OCI-LY1 (cell line): Measurements from ENCODE around the gene VMP1.
"Not testable (repeated sequence)": the region's sequence is repeated elsewhere in the genome, so short reads cannot be mapped to it uniquely, and the experiment has no call there.

ENCODE experiments used
- H2AFZ ChIP-seq: fragments of 200-600 bp; sonication (generic), shearing (Covaris generic); 2 replicates; pipeline ENCODE4 v1.6.0; 2014; ENCODE audit warnings: antibody characterized with exemption, mild to moderate bottlenecking, low read length
- H3F3A ChIP-seq: fragments of 200-600 bp; sonication (generic), shearing (Covaris generic); 2 replicates; pipeline ENCODE4 v1.6.0; 2014; ENCODE audit warnings: mild to moderate bottlenecking, antibody characterized with exemption, low read length, moderate library complexity; ENCODE audit not compliant: insufficient read depth
- H3K27ac ChIP-seq: fragments of 200-600 bp; sonication (generic); 2 replicates; pipeline ENCODE4 v1.5.1; 2014; ENCODE audit warnings: low read length, mixed run types, mild to moderate bottlenecking, low read depth; ENCODE audit not compliant: poor library complexity, severe bottlenecking
- H3K27me3 ChIP-seq: fragments of 200-600 bp; sonication (generic); 2 replicates; pipeline ENCODE4 v1.6.0; 2014; ENCODE audit warnings: antibody characterized with exemption, mild to moderate bottlenecking, low read length, moderate library complexity; ENCODE audit not compliant: insufficient read depth
- H3K36me3 ChIP-seq: fragments of 200-600 bp; sonication (generic); 2 replicates; pipeline ENCODE4 v1.6.1; 2014; ENCODE audit warnings: mild to moderate bottlenecking, antibody characterized with exemption, low read length, moderate library complexity, mixed read lengths; ENCODE audit not compliant: insufficient read depth
- H3K4me1 ChIP-seq: fragments of 200-600 bp; sonication (generic); 2 replicates; pipeline ENCODE4 v1.5.1; 2014; ENCODE audit warnings: mild to moderate bottlenecking, low read length, moderate library complexity; ENCODE audit not compliant: insufficient read depth, severe bottlenecking
- H3K4me2 ChIP-seq: fragments of 200-600 bp; sonication (generic), shearing (Covaris generic); 2 replicates; pipeline ENCODE4 v1.6.1; 2014; ENCODE audit warnings: low read length
- H3K4me3 ChIP-seq: fragments of 200-600 bp; sonication (generic); 2 replicates; pipeline ENCODE4 v1.5.1; 2014; ENCODE audit warnings: low read length, low read depth, mild to moderate bottlenecking, mixed read lengths; ENCODE audit not compliant: poor library complexity, severe bottlenecking
- H3K79me2 ChIP-seq: fragments of 200-600 bp; shearing (Covaris generic); 2 replicates; pipeline ENCODE4 v1.6.1; 2016; ENCODE audit warnings: mixed run types, low read length, mixed read lengths; ENCODE audit not compliant: insufficient read depth
- H3K9ac ChIP-seq: fragments of 200-600 bp; sonication (generic), shearing (Covaris generic); 2 replicates; pipeline ENCODE4 v1.6.1; 2014; ENCODE audit warnings: mild to moderate bottlenecking, low read length, mixed read lengths
- H3K9me2 ChIP-seq: fragments of 200-600 bp; sonication (generic), shearing (Covaris generic); 2 replicates; pipeline ENCODE4 v1.6.1; 2014; ENCODE audit warnings: low read depth, mild to moderate bottlenecking, low read length, mixed read lengths
- H3K9me3 ChIP-seq: fragments of 200-600 bp; shearing (Covaris generic); 2 replicates; pipeline ENCODE4 v1.6.1; 2014; ENCODE audit warnings: low read length, mixed read lengths
- H4K20me1 ChIP-seq: fragments of 200-600 bp; sonication (generic), shearing (Covaris generic); 2 replicates; pipeline ENCODE4 v1.6.0; 2016; ENCODE audit warnings: mild to moderate bottlenecking, low read length; ENCODE audit not compliant: insufficient read depth
- CTCF ChIP-seq: fragments of 200-600 bp; sonication (generic), shearing (Covaris generic); IDR thresholded peaks from 2 replicates; pipeline ENCODE4 v1.5.1; 2017; ENCODE audit warnings: mild to moderate bottlenecking, antibody characterized with exemption, low read length, moderate library complexity, mixed read lengths
- EZH2 ChIP-seq: fragments of 200-600 bp; sonication (generic), shearing (Covaris generic); IDR thresholded peaks from 2 replicates; pipeline ENCODE4 v1.8.0; 2017; ENCODE audit warnings: borderline replicate concordance, mixed run types, mild to moderate bottlenecking, antibody characterized with exemption, low read length, moderate library complexity, mixed read lengths

Gene VMP1

GRCh38 chr17:59753522-59754467 is 46.3 kb downstream of the VMP1 start:
- no peaks in the 10 kb centered on the region for H3K79me2 ChIP-seq
- 0 out of 2 replicates have a peak, but pooled peaks cover 10% of the 10 kb centered on the region for H3F3A ChIP-seq
- no peak overlapping the region for H3K27ac ChIP-seq
- H3K4me3 ChIP-seq, result no peak overlapping the region
- H3K4me1 ChIP-seq, result peaks cover 21% of the 10 kb centered on the region
- H3K36me3 ChIP-seq, result peaks cover 12% of the 10 kb centered on the region
- no peaks in the 10 kb centered on the region for H3K27me3 ChIP-seq
- no peaks in the 10 kb centered on the region for H4K20me1 ChIP-seq
- H3K9ac ChIP-seq, result no peak overlapping the region
- no peak overlapping the region for H2AFZ ChIP-seq
- TF ChIP-seq EZH2 (no peak), CTCF (peak; percentile 74)
- H3K9me3 ChIP-seq, result no peaks in the 10 kb centered on the region
- no peaks in the 10 kb centered on the region for H3K9me2 ChIP-seq
- no peak overlapping the region for H3K4me2 ChIP-seq

GRCh38 chr17:59754552-59754951 is 47.1 kb downstream of the VMP1 start:
- H3K9me2 ChIP-seq, result no peaks in the 10 kb centered on the region
- H3K4me1 ChIP-seq, result peaks cover 19% of the 10 kb centered on the region
- no peaks in the 10 kb centered on the region for H4K20me1 ChIP-seq
- H3K4me2 ChIP-seq, result no peak overlapping the region
- H3F3A ChIP-seq, result 0 out of 2 replicates have a peak, but pooled peaks cover 10% of the 10 kb centered on the region
- no peak overlapping the region for H3K27ac ChIP-seq
- no peak for TF ChIP-seq EZH2
- no peak for TF ChIP-seq CTCF
- H3K79me2 ChIP-seq, result no peaks in the 10 kb centered on the region
- H3K4me3 ChIP-seq, result no peak overlapping the region
- H2AFZ ChIP-seq, result no peak overlapping the region
- no peaks in the 10 kb centered on the region for H3K9me3 ChIP-seq
- H3K27me3 ChIP-seq, result no peaks in the 10 kb centered on the region
- H3K36me3 ChIP-seq, result peaks cover 13% of the 10 kb centered on the region
- no peak overlapping the region for H3K9ac ChIP-seq

- H3K4me2 ChIP-seq, H3K9me3 ChIP-seq, H3K27me3 ChIP-seq, H3K9me2 ChIP-seq, H4K20me1 ChIP-seq, H2AFZ ChIP-seq, H3K79me2 ChIP-seq, H3K4me3 ChIP-seq, H3K9ac ChIP-seq, H3K27ac ChIP-seq: not testable (repeated sequence)
- 0 out of 2 replicates have a peak, but pooled peaks cover 10% of the 10 kb centered on the region for H3F3A ChIP-seq
- peaks cover 13% of the 10 kb centered on the region for H3K36me3 ChIP-seq
- H3K4me1 ChIP-seq, result peaks cover 14% of the 10 kb centered on the region
Observed at GRCh38 chr17:59755069-59755468, 47.6 kb downstream of the VMP1 start.
